KOPT-K1 (cell line): Measurements from ENCODE around the gene RAPGEF6.
"Not testable (repeated sequence)": the region's sequence is repeated elsewhere in the genome, so short reads cannot be mapped to it uniquely, and the experiment has no call there.

ENCODE experiments used
- H3K27ac ChIP-seq: fragments of 200-600 bp; sonication (generic); 2 replicates; pipeline ENCODE4 v1.5.1; 2016; ENCODE audit warnings: antibody characterized with exemption, mild to moderate bottlenecking, low read depth, low read length; ENCODE audit not compliant: poor library complexity, severe bottlenecking
- H3K36me3 ChIP-seq: fragments of 200-600 bp; sonication (generic); 2 replicates; pipeline ENCODE4 v1.5.1; 2017; ENCODE audit warnings: antibody characterized with exemption, mild to moderate bottlenecking, low read length, moderate library complexity; ENCODE audit not compliant: insufficient read depth
- H3K9me3 ChIP-seq: fragments of 200-600 bp; sonication (generic); 2 replicates; pipeline ENCODE4 v1.5.1; 2017; ENCODE audit warnings: antibody characterized with exemption, low read length, mild to moderate bottlenecking; ENCODE audit not compliant: insufficient read depth, poor library complexity, severe bottlenecking

Gene RAPGEF6

DNA sequence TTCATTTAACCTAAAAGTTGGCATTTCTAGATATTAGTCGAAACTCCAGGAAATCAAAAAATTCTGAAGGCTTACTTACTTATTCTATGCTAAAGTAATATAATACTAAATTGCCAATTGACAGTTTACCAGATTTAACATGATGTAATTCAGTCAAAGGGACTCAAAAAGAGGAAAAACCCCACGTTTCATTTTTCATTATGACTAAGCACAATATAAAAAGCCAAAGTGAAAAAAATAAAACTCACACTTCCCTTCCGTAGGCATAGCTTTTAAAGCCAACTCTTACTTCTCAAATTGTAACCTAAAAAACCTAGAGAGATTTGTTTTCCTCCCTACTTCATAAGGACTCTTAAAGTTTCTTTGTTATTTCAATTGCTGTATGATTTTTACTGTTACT is 146.6 kb downstream of the RAPGEF6 start:
- Histone ChIP-seq H3K27ac (no peak overlapping the region), H3K9me3 (peaks cover 11% of the 10 kb centered on the region), H3K36me3 (peaks cover 86% of the 10 kb centered on the region)

DNA sequence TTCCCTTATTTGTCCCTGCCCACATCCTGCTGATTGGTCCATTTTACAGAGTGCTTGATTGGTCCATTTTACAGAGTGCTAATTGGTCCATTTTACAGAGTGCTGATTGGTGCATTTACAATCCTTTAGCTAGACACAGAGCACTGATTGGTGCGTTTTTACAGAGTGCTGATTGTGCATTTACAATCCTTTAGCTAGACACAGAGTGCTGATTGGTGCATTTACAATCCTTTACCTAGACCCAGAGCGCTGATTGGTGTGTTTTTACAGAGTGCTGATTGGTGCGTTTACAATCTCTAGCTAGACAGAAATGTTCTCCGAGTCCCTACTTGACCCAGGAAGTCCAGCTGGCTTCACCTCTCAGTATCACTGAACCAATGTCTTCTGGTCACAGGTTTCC is 147.7 kb downstream of the RAPGEF6 start:
- Histone ChIP-seq H3K9me3 (peaks cover 11% of the 10 kb centered on the region), H3K36me3 (peaks cover 89% of the 10 kb centered on the region)
- H3K27ac ChIP-seq, result not testable (repeated sequence)

DNA sequence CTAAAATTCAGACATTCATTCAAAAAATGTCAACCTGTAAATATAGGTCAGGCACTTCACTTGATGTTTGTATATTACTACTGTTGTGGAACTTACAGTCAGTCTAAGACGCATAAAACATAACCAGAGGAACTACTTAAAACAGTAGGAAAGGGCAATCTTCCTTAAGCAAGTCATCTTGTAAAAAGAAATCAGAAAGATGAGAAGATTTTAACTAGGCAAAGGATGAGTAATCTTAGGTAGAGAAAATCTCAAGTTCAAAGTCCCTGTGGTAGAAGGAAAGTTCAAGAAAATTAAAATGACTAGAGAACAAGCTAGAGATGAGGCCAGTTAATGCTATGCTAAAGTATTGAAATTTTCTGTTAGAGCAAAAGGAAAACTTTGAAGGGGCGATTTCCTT is 152.4 kb downstream of the RAPGEF6 start:
- Histone ChIP-seq H3K27ac (no peak overlapping the region), H3K9me3 (peaks cover 4% of the 10 kb centered on the region), H3K36me3 (peaks cover 82% of the 10 kb centered on the region)

DNA sequence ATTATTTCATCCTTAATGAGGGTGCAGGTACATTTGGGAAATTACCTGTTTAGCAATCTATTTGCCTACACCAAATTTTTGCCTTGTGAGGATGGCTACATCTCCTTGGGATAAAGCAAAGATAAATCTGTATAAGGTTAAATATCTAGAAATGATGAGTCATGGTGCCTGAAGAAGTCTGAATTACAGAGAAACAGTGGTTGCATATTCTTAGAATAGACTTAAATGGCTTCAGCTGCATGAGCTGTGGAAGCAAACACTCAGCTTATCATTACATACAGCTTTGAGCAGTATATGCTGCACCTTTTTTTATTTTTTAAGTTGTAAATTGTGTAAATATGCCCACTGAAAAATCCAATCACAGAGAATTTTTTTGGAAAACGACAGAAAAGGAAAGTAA is 153.5 kb downstream of the RAPGEF6 start:
- no peaks in the 10 kb centered on the region for H3K9me3 ChIP-seq
- no peak overlapping the region for H3K27ac ChIP-seq
- peaks cover 82% of the 10 kb centered on the region for H3K36me3 ChIP-seq

DNA sequence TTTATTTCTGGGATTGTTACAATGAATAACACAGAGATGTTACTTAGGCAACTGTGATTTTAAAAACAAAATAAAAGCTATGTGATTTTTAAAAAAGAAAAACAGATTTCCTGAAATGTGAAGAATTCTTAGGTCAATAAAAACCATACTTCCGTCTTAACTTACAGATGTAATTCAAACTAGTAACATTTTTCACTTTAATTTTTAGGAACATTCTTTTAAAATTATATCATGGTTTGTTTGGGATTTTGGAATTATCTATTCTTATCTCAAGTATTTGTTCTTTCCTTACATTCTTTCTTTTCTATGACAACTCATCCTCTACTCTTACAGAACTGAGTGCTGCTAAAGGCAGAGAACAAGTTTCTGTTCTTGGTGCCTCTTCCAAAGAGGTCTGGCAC is 159.5 kb downstream of the RAPGEF6 start:
- no peaks in the 10 kb centered on the region for H3K9me3 ChIP-seq
- H3K36me3 ChIP-seq, result peaks cover 62% of the 10 kb centered on the region
- H3K27ac ChIP-seq, result no peak overlapping the region

DNA sequence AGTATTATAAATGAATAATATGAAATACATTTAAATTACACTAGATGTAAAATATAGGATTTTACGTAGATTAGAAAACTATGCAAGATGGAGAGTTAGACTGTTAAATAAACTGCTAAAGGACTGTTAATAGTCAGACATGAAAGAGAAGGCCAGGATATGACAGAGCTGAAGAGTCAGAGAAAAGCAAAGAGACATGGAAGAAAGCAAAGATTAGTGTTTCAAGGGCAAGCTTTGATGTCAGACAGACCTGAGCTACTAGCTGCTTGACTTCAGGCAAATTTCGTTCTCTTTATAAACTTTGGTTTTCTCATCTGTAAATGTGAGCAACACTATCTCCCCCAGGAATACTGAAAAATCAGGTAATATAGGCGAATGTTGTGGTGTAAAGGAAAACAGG is 161.3 kb downstream of the RAPGEF6 start:
- H3K27ac ChIP-seq, result no peak overlapping the region
- peaks cover 48% of the 10 kb centered on the region for H3K36me3 ChIP-seq
- no peaks in the 10 kb centered on the region for H3K9me3 ChIP-seq

DNA sequence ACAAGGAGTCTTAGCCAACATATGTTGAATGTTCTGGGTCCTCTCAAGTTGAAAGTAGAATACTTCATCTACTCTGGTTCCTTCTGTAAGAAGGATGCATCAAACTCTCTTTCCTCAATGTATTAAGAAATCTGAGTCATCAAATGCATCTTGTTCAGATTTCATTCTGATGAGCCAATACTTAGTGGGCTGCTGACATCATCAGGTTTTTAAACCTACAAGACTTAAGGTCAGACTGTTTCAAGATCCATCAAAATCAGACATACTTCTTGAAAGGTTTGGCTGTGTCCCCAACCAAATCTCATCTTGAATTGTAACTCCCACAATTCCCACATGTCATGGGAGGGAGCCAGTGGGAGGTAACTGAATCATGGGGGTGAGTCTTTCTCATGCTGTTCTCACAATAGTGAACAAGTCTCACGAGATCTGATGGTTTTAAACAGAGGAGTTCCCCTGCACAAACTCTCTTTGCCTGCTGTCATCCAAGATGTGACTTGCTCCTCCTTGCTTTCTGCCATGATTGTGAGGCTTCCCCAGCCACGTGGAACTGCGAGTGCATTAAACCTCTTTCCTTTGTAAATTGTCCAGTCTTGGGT is 168.8 kb downstream of the RAPGEF6 start:
- Histone ChIP-seq H3K36me3 (peaks cover 59% of the 10 kb centered on the region), H3K27ac (no peak overlapping the region), H3K9me3 (no peaks in the 10 kb centered on the region)

DNA sequence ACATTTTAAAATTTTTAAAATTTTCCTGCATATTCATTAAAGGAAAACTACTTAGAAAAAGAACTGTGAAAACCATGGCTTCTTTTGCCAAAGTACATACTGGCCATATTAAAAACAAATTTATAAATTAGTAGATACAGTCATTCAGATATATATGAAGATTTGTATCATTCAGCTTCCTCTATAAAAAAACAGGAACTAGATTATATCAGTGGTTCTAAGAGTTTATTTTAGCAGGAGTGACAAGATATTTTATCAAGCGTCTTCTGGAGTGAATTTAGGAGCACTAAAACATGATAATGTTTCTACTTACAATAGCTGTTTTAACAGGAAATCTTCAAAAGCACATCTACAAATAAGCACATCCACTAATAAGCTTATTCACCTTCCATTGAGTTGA is 171.4 kb downstream of the RAPGEF6 start:
- Histone ChIP-seq H3K27ac (no peak overlapping the region), H3K36me3 (peaks cover 68% of the 10 kb centered on the region), H3K9me3 (no peaks in the 10 kb centered on the region)

DNA sequence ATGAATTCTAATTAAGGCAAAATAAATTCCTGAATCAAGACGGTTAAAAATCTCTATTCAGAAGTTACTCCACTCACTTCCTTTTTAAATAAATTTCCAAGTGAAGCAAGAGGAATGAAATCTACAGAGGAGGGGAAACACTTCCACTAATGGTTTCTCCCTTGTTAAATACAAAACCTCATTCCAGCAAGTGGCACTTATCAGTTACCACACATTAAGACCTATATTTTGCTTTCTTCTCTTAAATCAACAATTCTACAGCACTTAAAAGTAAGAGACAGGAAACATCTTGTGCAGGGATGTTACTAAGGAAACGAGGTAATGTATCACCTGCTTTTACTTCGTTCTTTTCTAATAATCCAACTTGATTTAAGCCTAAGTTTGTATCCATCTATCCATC is 172.6 kb downstream of the RAPGEF6 start:
- Histone ChIP-seq H3K36me3 (peaks cover 72% of the 10 kb centered on the region), H3K9me3 (no peaks in the 10 kb centered on the region), H3K27ac (no peak overlapping the region)

DNA sequence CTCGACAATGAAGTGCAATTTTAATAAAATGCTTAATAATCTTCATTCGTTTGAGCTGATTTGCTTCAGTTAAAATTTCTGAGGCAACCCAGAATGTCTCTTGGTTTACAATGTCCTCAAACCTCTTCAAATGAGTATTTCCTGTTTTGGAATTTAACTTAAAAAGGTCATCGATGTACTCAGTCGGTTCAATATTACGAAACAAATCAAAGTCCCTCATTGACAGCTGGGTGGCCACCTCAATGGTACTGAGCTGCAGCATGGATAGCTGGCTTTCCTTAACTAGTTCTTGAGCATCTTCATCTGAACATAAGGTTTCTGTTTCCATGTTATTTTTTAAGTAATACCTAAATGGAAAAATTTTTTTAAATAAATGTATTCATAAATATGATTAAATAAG is 173.3 kb downstream of the RAPGEF6 start:
- Histone ChIP-seq H3K36me3 (peaks cover 67% of the 10 kb centered on the region), H3K9me3 (no peaks in the 10 kb centered on the region), H3K27ac (no peak overlapping the region)

DNA sequence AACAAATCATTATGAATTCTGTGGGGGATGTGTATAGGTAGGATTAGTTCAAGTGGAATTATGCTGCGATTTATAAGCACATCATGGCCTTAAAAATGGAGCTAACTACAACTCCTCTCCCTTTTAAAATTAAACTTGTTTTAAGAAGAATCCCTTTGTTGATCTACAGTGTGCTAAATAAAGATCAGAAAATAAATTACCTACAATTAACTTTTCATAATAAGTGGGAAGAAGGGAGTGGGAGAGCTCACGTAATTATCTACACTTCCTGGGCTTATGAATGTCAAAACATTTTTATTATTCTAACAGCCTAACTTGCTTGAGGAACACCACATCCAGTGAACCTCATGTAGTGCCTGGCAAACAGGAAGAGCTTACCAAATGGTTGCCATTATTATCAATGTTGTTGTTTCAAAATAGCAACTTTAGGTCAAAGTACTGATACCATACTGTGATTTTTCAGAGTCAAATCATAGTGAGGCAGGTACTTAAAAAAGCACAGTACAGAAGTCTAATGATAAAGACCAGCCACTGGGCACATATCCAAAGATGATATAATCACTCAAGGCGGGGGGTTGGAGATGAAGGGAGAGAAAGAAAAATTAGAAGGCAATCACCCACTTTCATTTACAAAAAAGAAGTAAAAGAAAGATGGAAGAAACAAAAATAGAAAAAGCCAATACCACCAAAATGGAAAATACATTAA is 174.0 kb downstream of the RAPGEF6 start:
- no peaks in the 10 kb centered on the region for H3K9me3 ChIP-seq
- no peak overlapping the region for H3K27ac ChIP-seq
- peaks cover 67% of the 10 kb centered on the region for H3K36me3 ChIP-seq

DNA sequence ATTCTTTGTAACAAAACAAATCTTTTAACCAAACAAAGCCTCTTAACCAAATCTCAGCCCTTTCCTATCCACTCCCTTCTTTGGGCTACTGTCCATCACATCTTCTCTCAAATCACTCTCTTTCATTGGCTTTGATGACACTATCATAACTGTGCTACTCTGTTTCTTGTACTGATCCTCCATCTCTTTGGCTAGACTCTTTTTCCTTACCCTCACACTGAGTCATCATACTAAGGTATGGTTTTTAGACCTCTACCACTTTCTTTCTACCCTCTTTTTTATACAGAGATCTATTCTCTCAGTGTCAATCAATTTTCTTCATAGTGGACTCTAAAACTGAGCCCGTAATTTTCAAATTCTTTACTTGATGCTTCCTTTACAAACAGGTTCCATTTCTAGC is 174.9 kb downstream of the RAPGEF6 start:
- Histone ChIP-seq H3K27ac (no peak overlapping the region), H3K36me3 (peaks cover 71% of the 10 kb centered on the region)

DNA sequence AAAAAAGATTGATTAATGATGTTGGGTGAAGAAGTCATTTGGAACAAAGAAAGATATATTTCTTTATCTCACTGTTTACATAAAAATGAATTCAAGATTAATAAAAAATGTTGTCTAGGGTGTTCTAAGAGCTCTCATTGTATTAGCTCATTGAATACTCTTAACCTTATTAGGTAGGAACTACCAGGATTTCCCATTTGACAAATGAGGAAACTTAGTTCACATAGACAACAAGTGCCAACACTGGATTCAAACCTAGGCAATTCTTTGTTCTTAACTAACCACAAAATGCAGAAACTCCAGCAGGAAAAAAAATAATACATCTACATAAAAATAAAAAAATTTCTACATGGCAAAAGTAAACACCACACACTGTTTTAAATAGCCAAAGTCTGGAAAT is 175.8 kb downstream of the RAPGEF6 start:
- Histone ChIP-seq H3K27ac (no peak overlapping the region), H3K36me3 (peaks cover 80% of the 10 kb centered on the region), H3K9me3 (no peaks in the 10 kb centered on the region)

More for the DNA sequence above, 174.9 kb downstream of the RAPGEF6 start:
- H3K9me3 ChIP-seq, result no peaks in the 10 kb centered on the region

DNA sequence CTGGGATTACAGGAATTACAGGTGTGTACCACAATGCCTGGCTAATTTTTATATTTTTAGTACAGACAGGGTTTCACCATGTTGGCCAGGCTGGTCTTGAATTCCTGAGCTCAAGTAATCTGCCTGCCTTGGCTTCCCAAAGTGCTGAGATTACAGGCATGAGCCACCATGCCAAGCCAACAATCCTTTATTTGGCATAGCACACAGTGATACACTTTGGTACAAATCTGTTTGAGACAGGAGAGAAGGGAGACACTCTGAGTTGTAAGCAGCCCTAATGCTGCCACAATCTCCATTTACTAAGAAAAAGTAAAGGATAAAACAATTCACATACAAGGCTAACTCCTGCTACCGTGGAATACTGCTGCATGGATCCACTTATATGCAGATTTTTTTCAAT is 177.8 kb downstream of the RAPGEF6 start:
- no peak overlapping the region for H3K27ac ChIP-seq
- H3K9me3 ChIP-seq, result no peaks in the 10 kb centered on the region
- H3K36me3 ChIP-seq, result peaks cover 80% of the 10 kb centered on the region

DNA sequence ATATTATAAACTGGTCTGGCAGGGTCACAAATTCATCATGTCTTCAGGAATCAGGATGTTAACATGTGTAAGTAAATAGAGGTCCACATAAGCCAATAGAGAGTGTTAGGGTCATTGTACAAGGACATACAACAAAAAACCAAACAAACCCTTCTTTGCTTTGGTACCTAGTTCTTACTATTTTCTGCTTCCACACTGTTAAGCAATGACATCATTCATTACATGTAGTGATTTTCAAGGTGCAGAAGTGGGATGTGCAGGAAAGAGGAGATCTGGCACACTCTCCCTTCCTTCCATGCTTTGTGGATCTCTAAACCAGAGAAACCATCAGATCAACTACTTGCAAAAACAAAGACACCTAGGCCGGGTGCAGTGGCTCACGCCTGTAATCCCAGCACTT is 184.1 kb downstream of the RAPGEF6 start:
- no peak overlapping the region for H3K27ac ChIP-seq
- H3K9me3 ChIP-seq, result no peaks in the 10 kb centered on the region
- H3K36me3 ChIP-seq, result peaks cover 87% of the 10 kb centered on the region

DNA sequence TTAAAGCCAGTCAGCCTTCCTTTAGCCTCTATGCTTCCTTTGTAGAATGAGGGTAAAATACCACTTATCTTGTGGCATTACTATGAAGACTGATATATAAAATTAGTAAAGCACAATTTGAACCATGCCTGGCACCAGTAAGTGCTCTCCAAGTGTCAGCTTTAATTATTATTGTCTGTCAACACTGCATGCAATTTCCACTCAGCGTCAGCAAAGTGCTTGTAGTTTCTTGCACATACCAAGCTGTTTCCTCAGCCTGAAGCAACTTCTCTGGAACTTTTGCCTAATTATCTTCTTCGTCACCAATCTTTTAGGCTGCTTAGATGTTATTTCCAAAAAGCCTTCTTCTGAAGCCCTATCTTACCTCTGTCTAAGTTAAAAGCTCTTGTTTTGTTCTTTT is 193.8 kb downstream of the RAPGEF6 start:
- Histone ChIP-seq H3K27ac (no peak overlapping the region), H3K36me3 (peaks cover 98% of the 10 kb centered on the region)

More for the DNA sequence above, 193.8 kb downstream of the RAPGEF6 start:
- no peaks in the 10 kb centered on the region for H3K9me3 ChIP-seq
